ENCODE results near the gene RGPD4. TPM values are rescaled to one million over a fixed set of nuclear protein-coding genes. Genes with fewer than 3 reads are reported as not detected.

Gene RGPD4
- total and polyA plus RNA-seq, 7 donors, result under 0.01 to 0.17 (median 0.01) TPM; not detected in 4

- WGBS, 3 donors, result 26 to 36% (median 32%) methylated on average over 3 of the region's 3 CpGs
- ATAC-seq (no peak), DNase-seq (no peak)
- Histone ChIP-seq H3K27me3 (ENCODE audit: insufficient read depth in 3 of 3, low read length in 2 of 3) (no peaks in the 10 kb centered on the region), H3K27ac (no peak overlapping the region), H3K9me3 (no peaks in the 10 kb centered on the region), H3K4me3 (no peak overlapping the region), H3K4me1 (no peaks in the 10 kb centered on the region), H3K36me3 (ENCODE audit: insufficient read depth in 1 of 2, low read depth in 1 of 2) (no peaks in the 10 kb centered on the region)
- no peak for TF ChIP-seq CTCF (IDR thresholded peaks at IDR 0.05)
- intact Hi-C loops (cut with DNase I), result no loop called here
These were observed 100.4 kb downstream of the RGPD4 start for GRCh38 chr2:107927034-107927534.

- Histone ChIP-seq H3K9me3 (no peaks in the 10 kb centered on the region), H3K4me1 (no peaks in the 10 kb centered on the region), H3K36me3 (ENCODE audit: insufficient read depth in 1 of 2, low read depth in 1 of 2) (no peaks in the 10 kb centered on the region), H3K4me3 (no peak overlapping the region), H3K27me3 (ENCODE audit: insufficient read depth in 3 of 3, low read length in 2 of 3) (no peaks in the 10 kb centered on the region), H3K27ac (no peak overlapping the region)
- TF ChIP-seq CTCF (IDR thresholded peaks at IDR 0.05), result no peak
- 75 to 86% (median 81%) methylated on average over 3 of the region's 3 CpGs for WGBS, 3 donors
- no peak for ATAC-seq
- no peak for DNase-seq
- intact Hi-C loops (cut with DNase I), result no loop called here
These were observed 104.7 kb downstream of the RGPD4 start for GRCh38 chr2:107931412-107931811.

GRCh38 chr2:107932488-107932887 is 105.8 kb downstream of the RGPD4 start:
- no peak for TF ChIP-seq CTCF (IDR thresholded peaks at IDR 0.05)
- no peaks in the 10 kb centered on the region for H3K4me1 ChIP-seq
- intact Hi-C loops (cut with DNase I), result no loop called here
- H3K27me3 ChIP-seq (ENCODE audit: insufficient read depth in 3 of 3, low read length in 2 of 3), result no peaks in the 10 kb centered on the region
- ATAC-seq, result no peak
- 34 to 49% (median 39%) methylated on average over 2 of the region's 2 CpGs for WGBS, 3 donors
- no peaks in the 10 kb centered on the region for H3K36me3 ChIP-seq (ENCODE audit: insufficient read depth in 1 of 2, low read depth in 1 of 2)
- H3K4me3 ChIP-seq, result no peak overlapping the region
- H3K9me3 ChIP-seq, result no peaks in the 10 kb centered on the region
- DNase-seq, result no peak
- no peak overlapping the region for H3K27ac ChIP-seq

GRCh38 chr2:107932979-107933378 is 106.3 kb downstream of the RGPD4 start:
- H3K4me3 ChIP-seq, result no peak overlapping the region
- no peaks in the 10 kb centered on the region for H3K4me1 ChIP-seq
- no peak for TF ChIP-seq CTCF (IDR thresholded peaks at IDR 0.05)
- intact Hi-C loops (cut with DNase I), result no loop called here
- no peak for DNase-seq
- no peaks in the 10 kb centered on the region for H3K36me3 ChIP-seq (ENCODE audit: insufficient read depth in 1 of 2, low read depth in 1 of 2)
- H3K27me3 ChIP-seq (ENCODE audit: insufficient read depth in 3 of 3, low read length in 2 of 3), result no peaks in the 10 kb centered on the region
- no peaks in the 10 kb centered on the region for H3K9me3 ChIP-seq
- H3K27ac ChIP-seq, result no peak overlapping the region
- ATAC-seq, result no peak
- 43 to 51% (median 46%) methylated on average over 3 of the region's 3 CpGs for WGBS, 3 donors

All from psoas muscle (tissue), 8 donors.